Panc1 (cell line): Measurements from ENCODE around the gene EXPH5. TPM values are rescaled to one million over a fixed set of nuclear protein-coding genes. Genes with fewer than 3 reads are reported as not detected.

ENCODE experiments used
- ATAC-seq: fragments of 200-7000 bp; cut with Tn5 transposase; 2 replicates; pipeline ENCODE4 v1.9.1; 2020; ENCODE audit warnings: mild to moderate bottlenecking, moderate library complexity
- BruUV-seq: library from RNA; stranded (reverse); fragments of 400-500 nt; replicated peaks from 2 replicates; lab custom pipeline; 2021; lab: Mats Ljungman, UMichigan
- CTCF ChIA-PET: fragments of 300-600 bp; sonication (Branson Sonifier 250); formaldehyde crosslinking; loops from one replicate; lab custom pipeline; 2022; ENCODE audit warnings: antibody characterized with exemption; lab: Charles Lee
- POLR2A ChIA-PET: fragments of 300-600 bp; sonication (Branson Sonifier 250); formaldehyde crosslinking; loops from one replicate; lab custom pipeline; 2022; ENCODE audit warnings: antibody characterized with exemption; lab: Charles Lee
- DNase-seq: peaks from one replicate; pipeline ENCODE4 v3.0.0-alpha.2; 2010; ENCODE audit warnings: low read depth, low spot score
- H3K27ac ChIP-seq: 2 replicates; pipeline ENCODE4 v1.5.1; 2011; ENCODE audit warnings: mild to moderate bottlenecking, low read length, inconsistent platforms
- H3K27me3 ChIP-seq: fragments of 200-500 bp; sonication (Bioruptor generic); 2 replicates; pipeline ENCODE4 v1.6.0; 2014; ENCODE audit warnings: low read length, inconsistent platforms; ENCODE audit not compliant: control insufficient read depth, insufficient read depth
- H3K36me3 ChIP-seq: fragments of 200-500 bp; sonication (Bioruptor generic); 2 replicates; pipeline ENCODE4 v1.5.1; 2014; ENCODE audit warnings: inconsistent platforms, mild to moderate bottlenecking, low read length, moderate library complexity; ENCODE audit not compliant: control insufficient read depth, insufficient read depth
- H3K4me1 ChIP-seq: 2 replicates; pipeline ENCODE4 v1.5.1; 2011; ENCODE audit warnings: inconsistent platforms, mild to moderate bottlenecking, low read length, moderate library complexity; ENCODE audit not compliant: control insufficient read depth, insufficient read depth
- H3K4me3 ChIP-seq, 2 experiments: 2 replicates each; pipeline ENCODE4 v1.5.1; 2011 to 2012; ENCODE audit warnings: low read depth in 2 of 2, low read length in 2 of 2, mild to moderate bottlenecking in 2 of 2, inconsistent platforms in 1 of 2, moderate library complexity in 1 of 2
- H3K9me3 ChIP-seq: fragments of 200-500 bp; sonication (Bioruptor generic); 2 replicates; pipeline ENCODE4 v1.5.1; 2014; ENCODE audit warnings: low read depth, mild to moderate bottlenecking, inconsistent platforms, low read length, moderate library complexity; ENCODE audit not compliant: control insufficient read depth, insufficient read depth
- CTCF ChIP-seq: fragments of 450-650 bp; IDR thresholded peaks from 2 replicates; pipeline ENCODE4 v1.5.1; 2017; ENCODE audit warnings: mild to moderate bottlenecking
- POLR2AphosphoS5 ChIP-seq: IDR thresholded peaks from 2 replicates; pipeline ENCODE4 v1.6.1; 2012; ENCODE audit warnings: mild to moderate bottlenecking, low read depth, low read length, moderate library complexity
- REST ChIP-seq, 2 experiments: IDR thresholded peaks; 2 replicates each; pipeline ENCODE4 v1.6.1; 2011 to 2012; ENCODE audit warnings: low read depth in 2 of 2, control low read depth in 1 of 2, low read length in 1 of 2, mild to moderate bottlenecking in 1 of 2, moderate library complexity in 1 of 2; ENCODE audit not compliant: insufficient read depth in 1 of 2
- SIN3A ChIP-seq: IDR thresholded peaks from 2 replicates; pipeline ENCODE4 v1.6.1; 2012; ENCODE audit warnings: low read depth, mild to moderate bottlenecking, low read length, moderate library complexity, borderline replicate concordance; ENCODE audit not compliant: insufficient read depth
- TCF7L2 ChIP-seq: IDR thresholded peaks from 2 replicates; pipeline ENCODE4 v1.6.1; 2011; ENCODE audit warnings: mild to moderate bottlenecking, low read depth, low read length, inconsistent platforms
- in situ Hi-C: cut with HindIII; loops from 2 replicates; pipeline ENCODE4 v1.10.0; 2016; ENCODE audit warnings: low sequenced_read_pairs, low pct_unique_long_range_greater_than_20kb
- intact Hi-C: fragments of 100-400 bp; cut with micrococcal nuclease; formaldehyde crosslinking; loops from one replicate; pipeline ENCODE4 v1.10.0; 2022; ENCODE audit not compliant: unreplicated experiment
- total RNA-seq: library from RNA; stranded (reverse); gene quantifications from one replicate; pipeline ENCODE4 v1.2.1, GENCODE V29; 2021; ENCODE audit not compliant: unreplicated experiment

EXPH5 gene
- total RNA-seq, 1 experiment from 2014 or later = 0.85 TPM

- no peak for ATAC-seq
- ChIA-PET CTCF (no interaction called here), POLR2A (no interaction called here)
- no TSS peak for BruUV-seq
- no peak for TF ChIP-seq REST (IDR thresholded peaks at IDR 0.05; ENCODE audit: insufficient read depth in 1 of 2, low read depth in 2 of 2, low read length in 1 of 2)
- no peak for TF ChIP-seq CTCF
- no peak for TF ChIP-seq TCF7L2
- TF ChIP-seq SIN3A = no peak
- no peak for TF ChIP-seq POLR2AphosphoS5
- no peaks in the 10 kb centered on the region for H3K9me3 ChIP-seq
- no peaks in the 10 kb centered on the region for H3K4me1 ChIP-seq
- H3K36me3 ChIP-seq = no peaks in the 10 kb centered on the region
- peaks cover 3% of the 10 kb centered on the region; the same call in 1 of the 2 replicates for H3K27me3 ChIP-seq
- no peak overlapping the region for H3K27ac ChIP-seq
- in situ Hi-C loops (no loop called here), intact Hi-C loops (no loop called here)
- DNase-seq = no peak
- no peak overlapping the region for H3K4me3 ChIP-seq
Observed at GRCh38 chr11:108524422-108524821, 69.1 kb downstream of the EXPH5 start.

- H3K9me3 ChIP-seq = no peaks in the 10 kb centered on the region
- ChIA-PET CTCF (no interaction called here), POLR2A (no interaction called here)
- TF ChIP-seq POLR2AphosphoS5 = no peak
- TF ChIP-seq TCF7L2 = no peak
- no peak for TF ChIP-seq CTCF
- no peak for TF ChIP-seq REST (IDR thresholded peaks at IDR 0.05; ENCODE audit: insufficient read depth in 1 of 2, low read depth in 2 of 2, low read length in 1 of 2)
- no peak for TF ChIP-seq SIN3A
- no peak for DNase-seq
- H3K27ac ChIP-seq = no peak overlapping the region
- H3K36me3 ChIP-seq = no peaks in the 10 kb centered on the region
- H3K4me1 ChIP-seq = no peaks in the 10 kb centered on the region
- ATAC-seq = no peak
- peaks cover 3% of the 10 kb centered on the region; the same call in 1 of the 2 replicates for H3K27me3 ChIP-seq
- BruUV-seq = no TSS peak
- in situ Hi-C loops = no loop called here
- intact Hi-C loops = no loop called here
- no peak overlapping the region for H3K4me3 ChIP-seq
Observed at GRCh38 chr11:108522318-108522717, 71.2 kb downstream of the EXPH5 start.
